Ishikawa (cell line): ENCODE data around the gene RALY.

Experiments used
- CEBPB ChIP-seq: IDR thresholded peaks from 2 replicates; pipeline ENCODE4 v1.6.1; 2012
- CREB1 ChIP-seq: IDR thresholded peaks from 2 replicates; pipeline ENCODE4 v1.6.1; 2012; ENCODE audit warnings: low read depth
- EGR1 ChIP-seq: IDR thresholded peaks from 2 replicates; pipeline ENCODE4 v1.6.1; 2012
- EP300 ChIP-seq: IDR thresholded peaks from 2 replicates; pipeline ENCODE4 v1.6.1; 2012; ENCODE audit warnings: borderline replicate concordance
- MAX ChIP-seq: IDR thresholded peaks from 2 replicates; pipeline ENCODE4 v1.6.1; 2012
- REST ChIP-seq: IDR thresholded peaks from 2 replicates; pipeline ENCODE4 v1.6.1; 2012; ENCODE audit warnings: low read depth, mild to moderate bottlenecking
- TAF1 ChIP-seq: IDR thresholded peaks from 2 replicates; pipeline ENCODE4 v1.6.1; 2012; ENCODE audit warnings: low read depth, mild to moderate bottlenecking
- TF ChIP-seq, protein P1 (sequence below): IDR thresholded peaks from 2 replicates; pipeline ENCODE4 v1.6.1; 2012

GRCh38 chr20:34078540-34078939 lies 84.8 kb downstream of the RALY start:
- TF ChIP-seq MAX (no peak), EP300 (no peak), CEBPB (no peak), EGR1 (no peak), CREB1 (no peak), REST (no peak), TAF1 (no peak)
- TF ChIP-seq, protein P1, sequence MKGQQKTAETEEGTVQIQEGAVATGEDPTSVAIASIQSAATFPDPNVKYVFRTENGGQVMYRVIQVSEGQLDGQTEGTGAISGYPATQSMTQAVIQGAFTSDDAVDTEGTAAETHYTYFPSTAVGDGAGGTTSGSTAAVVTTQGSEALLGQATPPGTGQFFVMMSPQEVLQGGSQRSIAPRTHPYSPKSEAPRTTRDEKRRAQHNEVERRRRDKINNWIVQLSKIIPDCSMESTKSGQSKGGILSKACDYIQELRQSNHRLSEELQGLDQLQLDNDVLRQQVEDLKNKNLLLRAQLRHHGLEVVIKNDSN: no peak
